SHP77 (cell line): ENCODE results near the gene SNCB.

ENCODE experiments used
- DNase-seq, 2 experiments: peaks; one replicate each; lab custom pipeline; 2025; lab: John Stamatoyannopoulos, UW

SNCB gene

DNA sequence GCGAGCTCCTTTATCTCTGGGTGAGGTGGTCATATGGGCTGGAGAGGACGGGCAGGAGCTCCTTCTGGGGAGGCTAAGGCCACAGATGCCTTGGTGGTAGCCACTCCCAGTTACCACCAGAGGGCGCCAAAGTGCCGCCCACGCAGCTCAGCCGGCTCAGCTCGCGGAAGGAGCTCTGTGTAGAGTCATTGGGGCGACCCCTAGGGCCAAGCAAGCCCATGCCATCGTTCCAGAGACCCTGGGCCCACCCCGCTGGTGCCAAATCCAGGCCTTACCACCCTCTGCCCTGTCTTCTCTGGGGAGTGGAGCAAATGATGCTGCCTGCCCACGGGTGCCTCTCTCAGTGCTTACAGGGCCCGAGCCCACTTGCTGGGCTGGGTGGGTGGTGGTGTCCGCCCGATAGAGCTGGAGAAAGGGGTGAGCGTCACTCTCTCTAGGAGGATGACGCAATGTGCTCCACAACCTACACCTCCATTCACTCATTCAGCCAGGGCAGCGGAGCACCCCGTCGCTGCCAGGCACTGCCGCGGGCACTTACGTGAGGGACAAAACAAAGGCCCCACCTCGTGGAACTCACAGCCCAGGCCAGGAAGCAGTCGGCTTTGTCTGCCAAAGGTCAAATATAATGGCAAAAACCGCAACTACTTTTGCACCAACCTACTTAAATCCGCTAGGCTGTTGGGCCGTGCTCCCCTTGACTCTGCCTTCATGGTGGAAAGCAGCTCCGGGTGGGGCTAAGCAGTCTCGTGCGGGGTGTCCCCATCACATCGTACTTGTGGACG, 30.7 kb upstream of the SNCB start:
- peak; percentile 56 to 61 for DNase-seq

- no peak for DNase-seq
These were observed 30.2 kb upstream of the SNCB start for GRCh38 chr5:176660530-176660859.

- DNase-seq, result no peak
These were observed 29.6 kb upstream of the SNCB start for GRCh38 chr5:176659860-176660461.

DNA sequence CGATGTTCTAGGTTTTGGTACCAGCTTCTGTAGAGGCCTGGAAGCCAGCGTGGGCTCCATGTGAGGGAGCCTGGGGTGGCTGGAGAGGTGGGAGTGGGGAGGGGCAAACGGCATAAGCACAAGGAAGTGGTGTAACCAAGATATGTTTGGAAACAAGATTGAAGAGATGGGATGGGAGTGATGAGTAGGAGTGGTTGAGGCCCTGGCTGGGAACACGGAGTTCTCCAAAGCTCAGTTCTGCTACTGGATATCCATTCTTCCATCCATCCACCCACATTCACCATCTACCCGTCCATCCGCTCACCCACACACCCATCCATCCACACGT, 29.1 kb upstream of the SNCB start:
- DNase-seq, result no peak

DNA sequence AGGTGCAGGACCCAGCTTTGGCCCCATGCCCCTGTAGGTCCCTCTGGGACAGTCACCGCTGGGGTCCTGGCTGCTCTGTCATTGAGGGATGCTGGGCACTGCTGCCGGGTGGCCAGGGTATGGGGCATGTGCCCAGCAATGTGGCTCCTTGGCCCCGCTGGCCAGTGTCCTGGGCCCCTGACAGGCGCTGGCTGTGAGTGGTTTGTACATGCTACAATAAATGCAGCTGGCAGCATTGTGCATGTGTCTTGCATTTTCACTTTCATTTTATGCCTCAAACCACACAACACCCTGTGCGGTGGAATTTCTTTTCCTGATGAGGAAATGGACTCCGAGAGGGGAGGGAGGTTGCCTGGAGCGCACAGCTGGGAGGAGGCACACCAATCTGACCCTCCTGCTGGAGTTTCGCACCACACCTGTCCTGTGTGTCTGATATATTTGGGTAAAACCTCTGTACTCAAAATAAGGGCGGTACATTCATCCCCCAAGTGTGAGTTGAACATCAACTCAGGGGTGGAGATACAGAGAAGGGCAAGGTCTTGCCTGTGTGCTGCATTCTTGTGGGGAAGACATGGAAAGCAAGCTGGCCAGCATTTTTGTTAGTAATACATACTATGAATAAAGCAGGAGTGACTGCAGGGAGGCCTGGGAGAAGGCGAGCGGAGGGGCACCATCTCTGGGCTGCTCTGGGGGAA, 28.6 kb upstream of the SNCB start:
- DNase-seq, result no peak

GRCh38 chr5:176658007-176658599, 27.8 kb upstream of the SNCB start:
- DNase-seq, result peak; percentile 47 to 50

DNA sequence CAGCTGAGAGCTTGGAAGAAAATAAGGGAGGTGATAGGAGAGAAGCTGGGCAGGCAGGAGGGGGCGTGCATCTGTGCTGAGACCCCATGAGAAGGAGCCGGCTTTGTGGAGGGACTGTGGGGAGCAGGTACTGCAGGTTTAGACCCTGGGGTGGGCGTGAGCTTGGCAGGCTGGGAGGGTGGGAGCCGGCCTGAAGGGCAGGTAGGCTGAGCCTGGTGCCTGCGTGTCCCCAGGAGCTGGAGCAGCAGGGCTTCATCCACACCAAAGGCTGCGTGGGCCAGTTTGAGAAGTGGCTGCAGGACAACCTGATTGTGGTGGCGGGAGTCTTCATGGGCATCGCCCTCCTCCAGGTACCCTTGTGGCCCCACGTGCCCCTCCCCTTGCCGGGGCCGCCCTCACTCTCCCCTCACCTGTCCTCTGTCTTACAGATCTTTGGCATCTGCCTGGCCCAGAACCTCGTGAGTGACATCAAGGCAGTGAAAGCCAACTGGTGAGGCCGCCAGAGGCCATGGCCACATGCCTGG, 26.2 kb upstream of the SNCB start:
- DNase-seq, result no peak

DNA sequence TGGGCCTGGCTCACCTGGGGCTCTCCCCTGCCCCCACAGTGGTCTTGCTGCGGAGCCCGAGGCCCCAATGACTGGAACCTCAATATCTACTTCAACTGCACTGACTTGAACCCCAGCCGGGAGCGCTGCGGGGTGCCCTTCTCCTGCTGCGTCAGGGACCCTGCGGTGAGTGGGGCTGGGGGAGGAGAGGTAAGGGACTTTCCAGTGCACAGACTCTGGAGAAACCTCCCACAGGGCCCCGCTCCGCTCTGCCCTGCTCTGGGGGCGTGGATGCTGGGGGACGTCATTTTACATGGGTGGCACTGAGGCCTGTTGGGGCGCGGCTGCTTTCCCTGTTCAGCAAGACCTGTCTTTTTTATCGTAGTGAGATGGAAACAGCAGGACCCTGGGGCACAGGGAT, 24.5 kb upstream of the SNCB start:
- no peak for DNase-seq

DNA sequence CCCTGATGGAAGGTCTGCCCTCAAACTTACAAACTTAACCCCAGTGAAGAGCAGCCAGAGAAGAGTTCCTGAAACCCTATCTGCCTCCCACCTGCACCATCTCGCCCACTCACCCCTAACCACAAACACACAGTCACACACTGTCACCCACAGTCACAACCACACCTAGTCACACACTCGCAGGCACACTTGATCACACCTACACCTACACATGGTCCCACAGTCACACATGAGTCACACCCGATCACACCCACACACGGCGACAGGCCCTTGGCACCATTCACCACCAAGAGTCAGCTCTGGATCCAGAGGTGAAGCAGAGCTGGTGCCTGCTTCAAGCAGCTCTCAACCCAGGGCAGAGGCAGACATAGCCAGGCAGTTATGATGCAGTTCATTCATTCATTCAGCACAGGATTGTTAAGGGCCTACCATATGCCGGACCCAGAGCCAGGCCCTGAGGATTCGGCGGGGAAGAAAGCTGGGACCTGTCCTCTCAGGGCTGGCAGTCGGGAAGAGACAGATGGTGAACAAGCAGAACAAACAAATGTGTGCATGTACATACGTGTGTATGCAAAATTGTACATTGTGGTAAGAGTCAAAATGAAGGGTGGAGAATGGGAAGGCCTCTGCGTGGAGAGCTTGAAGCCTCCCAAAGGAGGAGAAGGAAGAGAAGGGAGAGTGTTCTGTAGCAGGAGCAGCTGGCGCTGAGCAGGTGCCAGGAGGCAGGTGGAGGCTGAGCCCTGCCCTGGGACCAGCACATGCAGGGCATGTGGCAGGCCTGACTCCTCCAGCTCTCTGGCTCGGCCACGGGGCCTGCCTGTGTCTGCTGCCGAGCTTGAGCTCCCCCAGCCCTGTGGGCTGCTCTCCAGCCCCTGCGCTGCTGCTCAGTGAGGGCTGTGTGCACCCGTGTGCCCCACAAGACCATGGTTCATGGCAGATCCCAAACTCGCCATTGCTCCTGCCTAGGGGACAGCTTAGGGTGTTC, 23.4 kb upstream of the SNCB start:
- DNase-seq, result peak; percentile 61 to 75

DNA sequence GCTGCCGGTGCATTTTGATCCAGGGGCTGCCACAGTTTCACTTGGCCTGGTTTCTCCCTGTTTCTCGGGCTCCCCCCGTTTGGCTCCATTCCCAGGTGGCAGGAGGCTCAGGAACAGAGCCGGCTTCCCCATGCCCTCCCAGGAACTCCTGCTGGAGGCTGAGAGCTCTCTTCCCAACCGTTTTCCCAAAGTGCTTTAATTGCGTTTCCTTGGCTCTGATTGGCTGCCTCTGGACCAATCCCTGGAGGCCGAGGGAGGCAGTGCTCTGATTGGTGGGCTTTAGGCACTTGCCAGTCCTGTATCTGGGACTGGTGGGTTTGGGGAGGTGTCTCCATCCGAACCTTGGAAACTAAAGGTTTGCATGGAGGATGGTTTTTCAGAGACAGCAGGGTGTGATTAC, 21.8 kb upstream of the SNCB start:
- no peak for DNase-seq

GRCh38 chr5:176651472-176651980, 21.2 kb upstream of the SNCB start:
- no peak for DNase-seq

DNA sequence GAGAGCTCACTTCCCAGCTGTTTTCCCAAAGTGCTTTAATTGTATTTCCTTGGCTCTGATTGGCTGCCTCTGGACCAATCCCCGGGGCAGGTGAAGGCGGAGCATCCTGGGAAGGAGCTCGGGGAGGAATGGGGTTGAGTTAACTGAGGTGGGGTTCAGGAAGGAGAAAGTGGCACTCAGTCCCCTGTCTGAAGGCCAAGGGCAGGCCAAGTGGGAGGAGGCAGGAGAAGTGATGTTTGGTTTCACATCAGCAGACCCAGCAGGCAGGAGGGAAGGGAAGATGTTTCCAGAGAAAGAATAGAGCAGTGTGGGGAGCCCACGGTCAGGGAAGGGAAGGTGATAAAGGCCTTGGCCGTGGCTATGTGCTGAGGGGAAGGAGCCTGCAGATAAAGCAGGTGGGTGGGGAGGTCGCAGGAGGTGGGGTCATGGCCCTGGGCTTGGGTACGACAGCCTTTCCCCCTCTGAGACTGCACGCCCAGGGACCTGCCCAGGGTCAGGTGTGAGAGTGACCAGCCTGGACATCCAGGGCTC, 20.1 kb upstream of the SNCB start:
- no peak for DNase-seq

DNA sequence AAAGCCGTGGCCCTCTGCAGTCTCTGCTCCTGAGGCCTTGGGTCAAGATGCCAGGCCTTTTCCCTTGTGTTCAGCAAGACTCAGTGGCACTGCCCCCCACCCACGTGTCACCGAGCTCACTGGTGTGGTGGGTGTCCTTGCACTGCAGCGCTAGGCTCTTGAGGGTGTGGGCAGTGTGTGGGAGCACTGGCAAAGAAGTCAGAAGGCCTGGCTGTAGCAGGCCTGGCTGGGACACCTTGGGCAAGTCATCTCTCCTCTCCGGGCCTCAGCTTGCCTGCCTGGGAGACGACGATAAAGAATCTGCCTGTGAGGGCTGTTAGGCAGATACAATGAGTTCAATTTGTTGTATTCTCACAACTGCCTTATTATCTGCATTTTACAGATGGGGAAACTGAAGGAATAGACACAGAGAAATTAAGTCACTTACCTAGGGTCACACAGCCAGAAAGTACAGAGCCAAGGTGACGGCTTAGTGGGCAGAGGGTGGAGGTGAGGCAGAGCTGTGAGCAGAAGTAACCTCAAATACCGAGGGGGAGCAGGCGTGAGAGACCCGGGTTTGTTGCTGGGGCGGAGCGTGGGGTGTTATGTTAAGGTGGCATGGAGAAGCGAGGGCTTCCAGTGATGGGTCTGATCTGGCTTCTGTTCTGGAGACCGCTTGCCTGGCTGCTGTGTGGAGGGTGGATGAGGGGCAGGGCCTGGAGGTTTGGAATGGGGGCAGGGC, 18.3 kb upstream of the SNCB start:
- DNase-seq, result no peak

DNA sequence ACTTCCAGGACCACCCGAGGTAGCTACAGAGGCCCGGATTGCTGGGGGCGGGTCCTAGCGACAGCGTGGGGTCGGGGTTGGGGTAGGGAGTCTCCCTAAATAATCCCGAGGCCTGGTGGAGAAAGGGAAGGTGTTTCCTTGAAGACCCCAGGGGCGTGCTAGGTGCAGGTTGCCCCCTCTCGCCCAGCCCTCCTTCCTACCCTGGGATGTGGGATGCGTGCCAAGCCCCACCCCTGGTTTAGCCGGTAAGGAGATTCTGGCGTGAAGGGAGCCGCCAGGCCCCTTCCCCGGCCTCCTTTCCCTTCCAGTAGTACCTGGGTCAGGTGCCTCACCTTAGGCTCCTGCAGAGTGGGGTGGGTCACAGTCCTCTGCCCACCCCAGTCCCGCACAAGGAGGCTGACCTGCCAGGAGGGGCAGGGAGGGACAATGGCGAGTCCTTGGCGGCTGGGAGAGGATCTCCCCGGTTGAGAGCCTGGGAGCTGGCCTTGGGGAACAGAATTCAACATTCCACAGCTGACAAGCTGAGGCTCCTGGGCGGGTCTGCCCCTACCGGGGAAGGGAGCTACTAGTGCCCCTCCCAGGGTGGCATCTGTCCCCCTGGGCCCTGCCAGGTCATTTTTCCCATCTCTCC, 17.6 kb upstream of the SNCB start:
- DNase-seq, result peak in 1 of 2 experiments; percentile 29

DNA sequence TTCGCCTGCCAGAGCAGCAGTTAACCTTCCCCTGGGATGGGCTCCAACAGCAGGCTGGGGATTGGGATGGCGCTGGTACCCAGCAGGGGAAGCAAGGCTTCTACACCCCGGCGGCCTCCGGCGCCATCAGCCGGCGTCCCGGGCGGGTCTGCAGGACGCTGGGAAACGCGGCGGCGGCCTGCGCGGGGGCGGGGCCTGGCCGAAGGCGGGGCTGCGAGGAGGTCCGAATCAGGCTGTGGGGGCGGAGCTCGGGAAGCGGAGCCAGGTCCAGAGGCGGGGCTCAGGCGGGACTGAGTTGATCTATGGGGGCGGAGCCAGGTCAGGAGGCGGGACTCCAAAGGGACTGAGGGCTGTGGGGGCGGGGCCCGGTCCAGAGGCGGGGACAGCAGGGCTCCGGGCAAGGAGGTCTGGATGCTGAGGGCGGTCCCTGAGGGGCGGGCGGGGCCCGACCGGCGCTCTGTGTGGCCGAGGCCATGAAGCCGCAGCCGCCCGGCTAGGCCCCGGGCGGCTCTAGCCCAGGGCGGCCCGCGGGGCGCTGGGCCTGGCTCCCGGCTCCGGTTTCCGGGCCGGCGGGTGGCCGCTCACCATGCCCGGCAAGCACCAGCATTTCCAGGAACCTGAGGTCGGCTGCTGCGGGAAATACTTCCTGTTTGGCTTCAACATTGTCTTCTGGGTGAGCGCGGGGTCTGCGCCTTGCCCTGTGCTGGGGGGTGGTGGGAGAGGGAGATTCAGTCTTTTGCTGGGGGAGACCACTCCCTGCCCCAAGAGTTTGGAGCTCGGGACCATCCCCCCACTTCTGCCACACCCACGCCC, 16.9 kb upstream of the SNCB start, which contains the start of gene TSPAN17:
TSS of gene TSPAN17 (plus strand) at position 455 of the 813 bp plus-strand sequence. CDS start at position 587, 132 bp downstream.
- DNase-seq, result peak; percentile 97

GRCh38 chr5:176646707-176647029, 16.3 kb upstream of the SNCB start:
- no peak for DNase-seq

DNA sequence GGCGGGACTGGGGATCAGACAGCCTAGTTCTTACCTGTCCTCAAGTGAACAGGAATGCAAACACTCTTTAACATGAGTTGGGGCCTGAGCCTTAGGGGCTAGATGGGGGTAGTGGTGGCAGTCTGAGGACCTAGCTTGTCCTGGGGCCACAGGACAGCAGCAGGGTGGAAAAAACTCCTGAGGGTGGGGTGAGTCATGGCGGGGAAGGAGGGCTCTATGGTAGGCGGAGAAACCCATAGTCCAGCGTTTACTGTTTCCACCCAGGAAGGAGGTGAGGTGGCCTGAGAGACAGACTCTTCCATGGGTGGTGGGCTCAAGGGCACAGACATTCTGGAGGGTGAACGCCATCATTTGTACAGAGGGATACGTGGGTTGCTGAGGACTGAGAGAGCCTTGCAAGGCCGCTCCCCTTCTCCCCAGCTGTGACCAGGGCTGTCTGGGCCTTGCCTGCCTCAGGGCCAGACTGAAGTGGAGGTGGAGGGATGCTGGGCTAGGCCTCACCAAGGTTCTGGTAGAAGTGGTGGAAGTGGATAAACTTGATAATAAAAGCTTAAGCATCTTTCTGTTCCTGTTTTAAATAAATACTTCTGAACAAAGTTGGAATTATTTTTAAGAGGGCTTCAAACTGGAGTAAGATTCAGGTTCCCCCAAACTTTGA, 15.8 kb upstream of the SNCB start:
- DNase-seq, result no peak

DNA sequence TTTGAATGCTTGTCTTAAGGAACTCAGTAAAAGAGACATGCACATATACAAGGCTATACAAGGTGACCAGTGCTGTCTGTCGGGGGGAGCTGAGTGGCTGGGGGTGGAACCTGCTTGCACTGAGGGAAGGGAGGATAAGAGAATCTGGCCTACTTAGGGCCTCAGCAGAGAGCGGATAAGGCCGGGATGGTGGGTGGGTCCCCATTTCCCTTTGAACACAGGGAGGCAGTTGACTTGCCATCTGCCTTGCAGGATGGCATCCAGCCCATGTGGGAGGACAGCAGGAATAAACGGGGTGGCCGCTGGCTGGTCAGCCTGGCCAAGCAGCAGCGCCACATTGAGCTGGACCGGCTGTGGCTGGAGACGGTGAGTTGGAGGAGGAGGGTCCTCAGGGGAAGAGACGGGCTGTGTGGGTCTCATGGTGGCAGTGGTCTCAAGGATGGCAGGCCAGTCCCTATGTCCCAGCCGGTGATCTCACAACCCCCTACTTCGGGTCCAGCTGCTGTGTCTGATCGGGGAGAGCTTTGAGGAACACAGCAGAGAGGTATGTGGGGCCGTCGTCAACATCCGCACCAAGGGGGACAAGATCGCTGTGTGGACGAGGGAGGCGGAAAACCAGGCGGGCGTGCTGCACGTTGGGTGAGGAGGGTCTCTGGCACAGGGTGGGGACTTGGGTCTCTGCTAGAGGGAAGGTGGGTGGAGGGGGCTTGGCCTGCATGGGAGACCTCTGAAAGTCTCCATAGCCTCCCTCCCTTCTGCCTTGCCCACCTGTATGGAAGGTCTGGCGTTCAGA, 14.7 kb upstream of the SNCB start:
- DNase-seq, result no peak
